Peyer's patch (tissue), 4 donors: ENCODE data around the gene RMP24.

ENCODE experiments used
- POLR2A ChIP-seq, 2 donors: fragments of 450-650 bp; IDR thresholded peaks; one replicate each; pipeline ENCODE4 v1.5.1; 2017; ENCODE audit warnings: antibody characterized with exemption in 2 of 2, mild to moderate bottlenecking in 2 of 2, moderate library complexity in 2 of 2
- TF ChIP-seq, protein P1 (sequence below), 6 experiments: fragments of 450-650 bp in 4 of 6; fragments of 200-600 bp in 2 of 6; sonication (generic) in 1 of 6; IDR thresholded peaks; one replicate each; pipeline ENCODE4 v1.5.1; 2017 to 2019; ENCODE audit warnings: antibody characterized with exemption in 6 of 6, mild to moderate bottlenecking in 3 of 6, moderate library complexity in 1 of 6

DNA sequence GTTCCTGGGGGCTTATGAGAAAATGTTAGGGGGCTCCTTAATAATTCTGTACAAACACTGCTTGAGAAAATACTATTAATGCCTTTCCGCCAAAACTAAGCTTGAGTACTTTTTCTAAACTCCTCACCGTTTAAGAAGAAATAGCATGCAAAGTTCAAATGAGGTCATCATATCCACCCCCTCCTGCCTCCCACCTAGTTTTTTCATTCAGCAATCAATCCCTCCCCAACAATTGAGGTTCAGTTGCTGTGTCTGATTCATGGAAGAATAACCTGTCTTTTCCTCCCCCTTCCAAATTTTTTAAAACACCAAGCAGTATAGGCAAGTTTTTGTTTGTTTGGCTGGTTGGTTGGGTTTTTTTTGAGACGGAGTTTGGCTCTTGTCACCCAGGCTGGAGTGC, 24.4 kb upstream of the RMP24 start:
- TF ChIP-seq, protein P1, sequence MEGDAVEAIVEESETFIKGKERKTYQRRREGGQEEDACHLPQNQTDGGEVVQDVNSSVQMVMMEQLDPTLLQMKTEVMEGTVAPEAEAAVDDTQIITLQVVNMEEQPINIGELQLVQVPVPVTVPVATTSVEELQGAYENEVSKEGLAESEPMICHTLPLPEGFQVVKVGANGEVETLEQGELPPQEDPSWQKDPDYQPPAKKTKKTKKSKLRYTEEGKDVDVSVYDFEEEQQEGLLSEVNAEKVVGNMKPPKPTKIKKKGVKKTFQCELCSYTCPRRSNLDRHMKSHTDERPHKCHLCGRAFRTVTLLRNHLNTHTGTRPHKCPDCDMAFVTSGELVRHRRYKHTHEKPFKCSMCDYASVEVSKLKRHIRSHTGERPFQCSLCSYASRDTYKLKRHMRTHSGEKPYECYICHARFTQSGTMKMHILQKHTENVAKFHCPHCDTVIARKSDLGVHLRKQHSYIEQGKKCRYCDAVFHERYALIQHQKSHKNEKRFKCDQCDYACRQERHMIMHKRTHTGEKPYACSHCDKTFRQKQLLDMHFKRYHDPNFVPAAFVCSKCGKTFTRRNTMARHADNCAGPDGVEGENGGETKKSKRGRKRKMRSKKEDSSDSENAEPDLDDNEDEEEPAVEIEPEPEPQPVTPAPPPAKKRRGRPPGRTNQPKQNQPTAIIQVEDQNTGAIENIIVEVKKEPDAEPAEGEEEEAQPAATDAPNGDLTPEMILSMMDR (IDR thresholded peaks at IDR 0.05), result no peak
- no peak for TF ChIP-seq POLR2A (IDR thresholded peaks at IDR 0.05)
